H1 (cell line): ENCODE data around the gene HIVEP3. TPM values are rescaled to one million over a fixed set of nuclear protein-coding genes. Genes with fewer than 3 reads are reported as not detected.

Source experiments
- CTCF ChIA-PET: fragments of 300-600 bp; sonication (Branson Sonifier 250); formaldehyde crosslinking; loops from one replicate; lab custom pipeline; 2021; ENCODE audit not compliant: partially characterized antibody; lab: Charles Lee
- POLR2A ChIA-PET: fragments of 300-600 bp; sonication (Branson Sonifier 250); formaldehyde crosslinking; loops from one replicate; lab custom pipeline; 2021; ENCODE audit warnings: inconsistent platforms; ENCODE audit not compliant: partially characterized antibody; lab: Charles Lee
- DNase-seq, 2 experiments: peaks; one replicate each; pipeline versions ENCODE4 v3.0.0 to v3.0.0-alpha.2; 2010 to 2022; ENCODE audit warnings: low spot score in 2 of 2, low read depth in 1 of 2, mixed read lengths in 1 of 2
- FAIRE-seq: peaks from 2 replicates; lab custom pipeline; 2011; peaks lifted over from hg19 to GRCh38; lab: Jason Lieb, UNC
- H2AFZ ChIP-seq: 2 replicates; pipeline ENCODE4 v1.8.1; 2012; ENCODE audit warnings: low read length, inconsistent platforms
- H2AK5ac ChIP-seq: 2 replicates; pipeline ENCODE4 v1.6.1; 2013; ENCODE audit warnings: low read depth, low read length
- H2BK120ac ChIP-seq: replicated peaks from 2 replicates; pipeline ENCODE3; 2013; ENCODE audit warnings: low read depth, low read length, inconsistent platforms
- H2BK12ac ChIP-seq: 2 replicates; pipeline ENCODE4 v1.6.1; 2013; ENCODE audit warnings: low read depth, low read length
- H2BK15ac ChIP-seq: 2 replicates; pipeline ENCODE4 v1.6.1; 2013; ENCODE audit warnings: low read length
- H2BK20ac ChIP-seq: 2 replicates; pipeline ENCODE4 v1.6.1; 2013; ENCODE audit warnings: low read length
- H2BK5ac ChIP-seq: 2 replicates; pipeline ENCODE4 v1.6.1; 2013; ENCODE audit warnings: low read depth, low read length
- H3K14ac ChIP-seq: 2 replicates; pipeline ENCODE4 v1.6.1; 2013; ENCODE audit warnings: inconsistent platforms; ENCODE audit not compliant: insufficient read length
- H3K18ac ChIP-seq: 2 replicates; pipeline ENCODE4 v1.6.1; 2013; ENCODE audit warnings: low read length; ENCODE audit errors: extremely low read depth
- H3K23ac ChIP-seq: 2 replicates; pipeline ENCODE4 v1.6.1; 2013; ENCODE audit warnings: inconsistent platforms; ENCODE audit not compliant: insufficient read length
- H3K23me2 ChIP-seq: 2 replicates; pipeline ENCODE4 v1.6.1; 2013; ENCODE audit warnings: low read depth, low read length
- H3K27ac ChIP-seq: 2 replicates; pipeline ENCODE4 v1.6.1; 2011; ENCODE audit warnings: low read depth, low read length, inconsistent platforms
- H3K27me3 ChIP-seq, 4 experiments: replicated peaks in 1 of 4; 1 replicate in 1 of 4; 2 replicates in 3 of 4; pipeline versions ENCODE4 v1.6.1 to v1.8.1; 2011 to 2013; ENCODE audit warnings: low read length in 3 of 4, mild to moderate bottlenecking in 3 of 4, inconsistent platforms in 2 of 4, mixed read lengths in 2 of 4, moderate library complexity in 1 of 4; ENCODE audit not compliant: control insufficient read depth in 3 of 4, insufficient read depth in 3 of 4; ENCODE audit errors: extremely low read depth in 1 of 4
- H3K36me3 ChIP-seq, 4 experiments: 2 replicates each; pipeline versions ENCODE4 v1.6.1 to v1.8.1; 2011 to 2013; ENCODE audit warnings: mild to moderate bottlenecking in 4 of 4, low read length in 3 of 4, moderate library complexity in 2 of 4, control low read depth in 1 of 4, inconsistent platforms in 1 of 4; ENCODE audit not compliant: insufficient read depth in 4 of 4, control insufficient read depth in 2 of 4
- H3K4ac ChIP-seq: replicated peaks from 2 replicates; pipeline ENCODE3; 2013; ENCODE audit warnings: low read length, low read depth, mixed read lengths, inconsistent platforms; ENCODE audit not compliant: insufficient read length
- H3K4me1 ChIP-seq, 4 experiments: replicated peaks in 1 of 4; 1 replicate in 1 of 4; 2 replicates in 3 of 4; pipeline versions ENCODE4 v1.6.1 to v1.8.1; 2011 to 2013; ENCODE audit warnings: low read length in 3 of 4, inconsistent platforms in 2 of 4, mixed read lengths in 1 of 4; ENCODE audit not compliant: insufficient read depth in 4 of 4, control insufficient read depth in 3 of 4
- H3K4me2 ChIP-seq, 2 experiments: 2 replicates each; pipeline versions ENCODE4 v1.6.1 to v1.8.1; 2011 to 2013; ENCODE audit warnings: low read depth in 2 of 2, low read length in 2 of 2, control low read depth in 1 of 2, inconsistent platforms in 1 of 2, mild to moderate bottlenecking in 1 of 2; ENCODE audit not compliant: insufficient read depth in 1 of 2
- H3K4me3 ChIP-seq, 4 experiments: fragments of 200-600, 300-600 bp in 1 of 4; sonication (generic), shearing (Covaris generic), sonication (Bioruptor Twin) in 1 of 4; 2 replicates each; pipeline versions ENCODE4 v1.5.1 to v1.8.1; 2011 to 2016; ENCODE audit warnings: low read length in 4 of 4, low read depth in 3 of 4, control low read depth in 2 of 4, inconsistent platforms in 2 of 4, mild to moderate bottlenecking in 2 of 4, mixed read lengths in 1 of 4, moderate library complexity in 1 of 4; ENCODE audit not compliant: insufficient read depth in 2 of 4; ENCODE audit errors: extremely low read depth in 1 of 4
- H3K56ac ChIP-seq: replicated peaks from 2 replicates; pipeline ENCODE3; 2013; ENCODE audit warnings: low read depth, mild to moderate bottlenecking, mixed read lengths, low read length, inconsistent platforms; ENCODE audit not compliant: insufficient read length
- H3K79me1 ChIP-seq: 2 replicates; pipeline ENCODE4 v1.6.1; 2013; ENCODE audit warnings: low read depth, low read length, control low read depth
- H3K79me2 ChIP-seq, 2 experiments: 2 replicates each; pipeline versions ENCODE4 v1.6.1 to v1.8.1; 2012 to 2013; ENCODE audit warnings: low read length in 2 of 2, mild to moderate bottlenecking in 2 of 2, inconsistent platforms in 1 of 2; ENCODE audit not compliant: insufficient read depth in 2 of 2, control insufficient read depth in 1 of 2
- H3K9ac ChIP-seq, 4 experiments: replicated peaks in 1 of 4; 1 replicate in 1 of 4; 2 replicates in 3 of 4; pipeline versions ENCODE4 v1.6.1 to v1.8.1; 2011 to 2013; ENCODE audit warnings: low read depth in 3 of 4, low read length in 3 of 4, control low read depth in 2 of 4, mild to moderate bottlenecking in 2 of 4, moderate library complexity in 2 of 4, inconsistent platforms in 1 of 4; ENCODE audit errors: extremely low read depth in 1 of 4
- H3K9me3 ChIP-seq, 2 experiments: 2 replicates each; pipeline versions ENCODE4 v1.6.1 to v1.8.1; 2012 to 2013; ENCODE audit warnings: mild to moderate bottlenecking in 2 of 2, moderate library complexity in 2 of 2, control low read depth in 1 of 2, inconsistent platforms in 1 of 2, low read depth in 1 of 2, low read length in 1 of 2, mixed read lengths in 1 of 2; ENCODE audit not compliant: insufficient read depth in 2 of 2
- H4K20me1 ChIP-seq, 2 experiments: replicated peaks in 1 of 2; 2 replicates each; pipeline versions ENCODE3 to v1.8.1; 2011 to 2013; ENCODE audit warnings: inconsistent platforms in 2 of 2, low read length in 2 of 2, mild to moderate bottlenecking in 1 of 2; ENCODE audit not compliant: insufficient read depth in 2 of 2, control insufficient read depth in 1 of 2
- H4K5ac ChIP-seq: 2 replicates; pipeline ENCODE4 v1.6.1; 2013; ENCODE audit warnings: low read length, low read depth, mixed read lengths, inconsistent platforms; ENCODE audit not compliant: insufficient read length
- H4K8ac ChIP-seq: 2 replicates; pipeline ENCODE4 v1.8.0; 2013; ENCODE audit warnings: mild to moderate bottlenecking, moderate library complexity, low read length, inconsistent platforms; ENCODE audit not compliant: insufficient read depth; ENCODE audit errors: extremely low read depth
- H4K91ac ChIP-seq: replicated peaks from 2 replicates; pipeline ENCODE3; 2013; ENCODE audit warnings: low read length, mixed read lengths, inconsistent platforms; ENCODE audit not compliant: insufficient read length
- CBX5 ChIP-seq: fragments of 300-800, 300-1000 bp; sonication (generic); IDR thresholded peaks from 2 replicates; pipeline ENCODE4 v1.7.1; 2016; ENCODE audit warnings: antibody characterized with exemption, low read length, low read depth
- FOSL1 ChIP-seq: IDR thresholded peaks from 2 replicates; pipeline ENCODE4 v1.6.1; 2011; ENCODE audit warnings: mild to moderate bottlenecking, low read depth, low read length, moderate library complexity; ENCODE audit not compliant: insufficient read depth
- HDAC6 ChIP-seq: IDR thresholded peaks from one replicate; pipeline ENCODE4 v1.7.1; 2012; ENCODE audit warnings: low read depth, mild to moderate bottlenecking, inconsistent platforms, low read length, moderate library complexity
- JUN ChIP-seq: IDR thresholded peaks from 2 replicates; pipeline ENCODE4 v1.6.1; 2011; ENCODE audit warnings: low read depth, mild to moderate bottlenecking, improper control_type of control experiment, low read length
- KDM1A ChIP-seq: fragments of 200-600, 300-600 bp; sonication (generic); IDR thresholded peaks from 2 replicates; pipeline ENCODE4 v1.7.1; 2016; ENCODE audit warnings: mild to moderate bottlenecking, low read length, borderline replicate concordance
- MAFK ChIP-seq: IDR thresholded peaks from 2 replicates; pipeline ENCODE4 v1.6.1; 2012; ENCODE audit warnings: low read depth, mild to moderate bottlenecking, improper control_type of control experiment, low read length
- POLR2A ChIP-seq, 2 experiments: IDR thresholded peaks; 1 replicate in 1 of 2; 2 replicates in 1 of 2; pipeline ENCODE4 v1.6.1; 2011; ENCODE audit warnings: low read depth in 2 of 2, low read length in 2 of 2, mild to moderate bottlenecking in 2 of 2; ENCODE audit errors: control extremely low read depth in 1 of 2
- POU5F1 ChIP-seq: IDR thresholded peaks from 2 replicates; pipeline ENCODE4 v1.6.1; 2011; ENCODE audit warnings: low read depth, mild to moderate bottlenecking, low read length, moderate library complexity
- SIN3A ChIP-seq, 2 experiments: IDR thresholded peaks in 1 of 2; conservative IDR thresholded peaks in 1 of 2; 2 replicates each; pipeline ENCODE4 v1.6.1; 2011 to 2012; ENCODE audit warnings: low read length in 2 of 2, improper control_type of control experiment in 1 of 2, low read depth in 1 of 2, mild to moderate bottlenecking in 1 of 2
- SP1 ChIP-seq: IDR thresholded peaks from 2 replicates; pipeline ENCODE4 v1.6.1; 2011; ENCODE audit warnings: low read depth, low read length
- TEAD4 ChIP-seq: IDR thresholded peaks from 2 replicates; pipeline ENCODE4 v1.6.1; 2012; ENCODE audit warnings: low read depth, low read length, inconsistent platforms, mixed read lengths
- USF2 ChIP-seq: IDR thresholded peaks from 2 replicates; pipeline ENCODE4 v1.6.1; 2011; ENCODE audit warnings: low read length, improper control_type of control experiment
- WGBS, 2 experiments: shearing (Covaris generic) in 1 of 2; methylation state at CpG; one replicate each; pipeline versions ENCODE4 v1.1.6 to v1.1.7; 2013 to 2015; ENCODE audit warnings: low lambda C conversion rate in 2 of 2, mixed read lengths in 2 of 2, inconsistent platforms in 1 of 2, low coverage in 1 of 2, missing lambda C conversion rate in 1 of 2; ENCODE audit not compliant: insufficient replicate concordance in 2 of 2, insufficient coverage in 1 of 2, insufficient read length in 1 of 2; ENCODE audit errors: extremely low coverage in 1 of 2, missing lambda C conversion rate in 1 of 2; 5-methylcytosine and 5-hydroxymethylcytosine counted together
- polyA plus RNA-seq, 7 experiments: library from polyadenylated mRNA; depleted of rRNA in 3 of 7; stranded (reverse) in 5 of 7; unstranded in 2 of 7; fragments of >200 nt in 5 of 7; fragments of 200-250 nt in 2 of 7; gene quantifications; 1 replicate in 5 of 7; 2 replicates in 1 of 7; 4 replicates in 1 of 7; pipeline versions ENCODE4 v1.2.1 to v1.2.3, GENCODE V29; 2011 to 2013; ENCODE audit warnings: missing spikeins in 2 of 7, mixed read lengths in 2 of 7
- total RNA-seq: library from RNA; stranded (reverse); fragmentation: NEBNext Ultra II Directional; extraction: Animal tissue kit (Norgen Biotek cat#: 25700); gene quantifications from 2 replicates; pipeline ENCODE4 v1.2.1, GENCODE V29; 2021

The HIVEP3 gene
- total and polyA plus RNA-seq, 2 of the 8 experiments (the other 6 are each of a cell fraction or from before 2014, with no cell fraction given) = 0.24 to 0.69 TPM

GRCh38 chr1:41502912-41503311, 415.8 kb downstream of the HIVEP3 start:
- H3K4me2 ChIP-seq = no peak overlapping the region
- H4K20me1 ChIP-seq = no peaks in the 10 kb centered on the region
- POLR2A ChIA-PET = interaction anchor here (1.7 to 1.9 kb wide), 2 partner anchors 10 to 15 kb away, joined by 5 to 6 read pairs; no protein-coding TSS in a partner anchor
- peaks cover 0 to 4% (median 0%) of the 10 kb centered on the region in 4 experiments; a peak in 2 of 7 replicates for H3K4me1 ChIP-seq
- no peak overlapping the region for H4K91ac ChIP-seq
- no peak overlapping the region for H2AFZ ChIP-seq
- no peak overlapping the region for H4K5ac ChIP-seq
- no peak overlapping the region for H2BK20ac ChIP-seq
- WGBS, 2 experiments = 84% methylated on average over 5 of the region's 5 CpGs; no CpG with 5 or more reads in 1 of the 2 experiments
- H3K79me1 ChIP-seq = no peaks in the 10 kb centered on the region
- CTCF ChIA-PET = interaction anchor here (0.7 to 7.5 kb wide), 5 partner anchors 9 to 19 kb away, joined by 3 to 85 read pairs (median 4); partner anchors contain the start of gene EDN2
- no peak overlapping the region for H2AK5ac ChIP-seq
- 0 out of 2 replicates have a peak, but pooled peaks cover 2% of the 10 kb centered on the region for H3K23me2 ChIP-seq
- H3K27ac ChIP-seq = no peak overlapping the region
- no peak overlapping the region for H2BK120ac ChIP-seq
- H3K36me3 ChIP-seq = no peaks in the 10 kb centered on the region; a peak in 1 of 8 replicates
- no peak overlapping the region for H3K14ac ChIP-seq
- H3K9me3 ChIP-seq = no peaks in the 10 kb centered on the region
- peaks cover 0 to 3% (median 0%) of the 10 kb centered on the region in 4 experiments; a peak in 1 of 7 replicates for H3K27me3 ChIP-seq
- no peak overlapping the region for H2BK5ac ChIP-seq
- H3K56ac ChIP-seq = no peak overlapping the region
- no peak overlapping the region for H3K4me3 ChIP-seq
- H2BK15ac ChIP-seq = no peak overlapping the region
- no peak for FAIRE-seq
- no peak overlapping the region for H2BK12ac ChIP-seq
- no peak overlapping the region for H3K23ac ChIP-seq
- DNase-seq = no peak
- H3K9ac ChIP-seq = no peak overlapping the region
- TF ChIP-seq KDM1A (no peak), MAFK (no peak), FOSL1 (no peak), USF2 (no peak), JUN (no peak), CBX5 (no peak), POLR2A (IDR thresholded peaks at IDR 0.05; ENCODE audit: control extremely low read depth in 1 of 2, low read depth in 2 of 2, low read length in 2 of 2) (no peak), SIN3A (conservative IDR thresholded peaks at IDR 0.05 in 1 of 2, IDR thresholded peaks at IDR 0.05 in 1 of 2; ENCODE audit: low read depth in 1 of 2, low read length in 2 of 2) (no peak), SP1 (no peak), HDAC6 (no peak), POU5F1 (no peak), TEAD4 (no peak)
- no peaks in the 10 kb centered on the region for H3K79me2 ChIP-seq
- no peak overlapping the region for H4K8ac ChIP-seq
- no peak overlapping the region for H3K4ac ChIP-seq
- no peak overlapping the region for H3K18ac ChIP-seq
